ENCODE measurements around the gene IRF2. TPM values are rescaled to one million over a fixed set of nuclear protein-coding genes. Genes with fewer than 3 reads are reported as not detected.

Gene IRF2
- total and polyA plus RNA-seq, 4 donors, result 16.4 to 65.8 (median 43.1) TPM

DNA sequence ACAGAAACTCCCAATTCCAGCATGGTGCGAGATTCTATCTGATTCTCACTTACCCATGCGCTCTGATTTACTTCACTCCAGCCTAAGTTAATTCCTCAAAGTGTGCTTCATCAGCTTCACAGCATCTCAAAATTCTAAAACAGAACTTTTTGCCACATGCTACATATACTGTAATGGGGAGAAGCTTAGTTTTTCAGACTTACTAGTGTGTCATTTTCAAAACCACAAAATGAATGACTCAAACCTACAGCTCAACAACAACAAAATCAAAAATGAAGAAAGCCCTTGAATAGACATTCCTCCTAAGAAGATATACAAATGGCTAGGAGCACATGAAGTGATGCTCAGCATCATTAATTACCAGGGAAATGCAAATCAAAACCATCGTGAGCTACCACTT, 14.9 kb downstream of the IRF2 start:
- TF ChIP-seq, protein P1, sequence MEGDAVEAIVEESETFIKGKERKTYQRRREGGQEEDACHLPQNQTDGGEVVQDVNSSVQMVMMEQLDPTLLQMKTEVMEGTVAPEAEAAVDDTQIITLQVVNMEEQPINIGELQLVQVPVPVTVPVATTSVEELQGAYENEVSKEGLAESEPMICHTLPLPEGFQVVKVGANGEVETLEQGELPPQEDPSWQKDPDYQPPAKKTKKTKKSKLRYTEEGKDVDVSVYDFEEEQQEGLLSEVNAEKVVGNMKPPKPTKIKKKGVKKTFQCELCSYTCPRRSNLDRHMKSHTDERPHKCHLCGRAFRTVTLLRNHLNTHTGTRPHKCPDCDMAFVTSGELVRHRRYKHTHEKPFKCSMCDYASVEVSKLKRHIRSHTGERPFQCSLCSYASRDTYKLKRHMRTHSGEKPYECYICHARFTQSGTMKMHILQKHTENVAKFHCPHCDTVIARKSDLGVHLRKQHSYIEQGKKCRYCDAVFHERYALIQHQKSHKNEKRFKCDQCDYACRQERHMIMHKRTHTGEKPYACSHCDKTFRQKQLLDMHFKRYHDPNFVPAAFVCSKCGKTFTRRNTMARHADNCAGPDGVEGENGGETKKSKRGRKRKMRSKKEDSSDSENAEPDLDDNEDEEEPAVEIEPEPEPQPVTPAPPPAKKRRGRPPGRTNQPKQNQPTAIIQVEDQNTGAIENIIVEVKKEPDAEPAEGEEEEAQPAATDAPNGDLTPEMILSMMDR (IDR thresholded peaks at IDR 0.05; ENCODE audit: control extremely low read depth, extremely low read depth), result no peak
- WGBS, 2 donors, result 92 to 96% methylated on average over 3 of the region's 3 CpGs
- Histone ChIP-seq H3K4me3 (no peak overlapping the region), H3K4me1 (ENCODE audit: control insufficient read depth in 5 of 5, insufficient read depth in 5 of 5, low read length in 5 of 5) (peaks cover 0 to 30% (median 8%) of the 10 kb centered on the region in 5 donors), H3K9me3 (ENCODE audit: control insufficient read depth in 4 of 4, insufficient read depth in 3 of 4, low read length in 3 of 4) (no peaks in the 10 kb centered on the region), H3K27ac (ENCODE audit: low read depth in 1 of 2, low read length in 1 of 2) (no peak overlapping the region), H3K27me3 (ENCODE audit: control insufficient read depth in 3 of 3, insufficient read depth in 3 of 3, low read length in 2 of 3) (no peaks in the 10 kb centered on the region), H3K9ac (ENCODE audit: insufficient read depth in 1 of 2, low read length in 2 of 2) (no peak overlapping the region), H3K36me3 (ENCODE audit: control insufficient read depth in 4 of 4, insufficient read depth in 4 of 4, low read length in 4 of 4) (peaks cover 0 to 5% (median 3%) of the 10 kb centered on the region in 4 donors)
- no peak for DNase-seq
- no peak for ATAC-seq (ENCODE audit: insufficient read depth, low FRiP score)

DNA sequence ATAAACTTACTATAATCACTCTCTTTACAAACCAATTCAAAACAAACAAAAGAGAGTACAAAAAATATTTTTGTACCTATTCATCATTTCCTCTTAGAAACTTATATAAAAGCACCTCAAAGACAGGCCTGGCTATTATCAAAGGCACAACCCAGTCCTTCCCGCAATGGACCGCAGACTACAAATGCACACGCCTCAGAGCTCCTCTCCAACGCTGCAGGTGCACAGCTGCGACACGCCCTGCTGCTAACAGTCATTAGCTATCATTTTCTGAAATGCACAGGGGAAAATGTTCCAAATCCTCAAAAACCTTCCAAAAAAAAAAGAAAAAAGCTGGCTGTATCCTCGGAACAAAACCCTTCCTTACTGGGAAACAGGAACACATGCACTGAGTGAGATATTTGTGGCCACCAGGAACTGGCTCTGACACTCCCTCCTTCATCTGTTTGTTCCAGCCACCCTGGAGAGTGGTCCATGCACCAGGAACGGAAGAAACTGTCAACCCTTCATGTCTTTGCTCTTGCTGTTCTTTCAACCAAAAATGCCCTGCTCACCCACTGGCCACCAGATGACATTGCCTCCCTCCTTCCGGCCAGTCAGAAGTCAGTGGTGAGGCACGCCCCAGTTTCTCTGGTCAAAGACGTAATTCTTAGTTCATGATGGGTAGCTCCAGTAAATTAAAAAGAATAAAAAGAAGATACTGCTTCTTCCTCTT, 16.7 kb downstream of the IRF2 start:
- Histone ChIP-seq H3K9ac (ENCODE audit: insufficient read depth in 1 of 2, low read length in 2 of 2) (no peak overlapping the region), H3K9me3 (ENCODE audit: control insufficient read depth in 4 of 4, insufficient read depth in 3 of 4, low read length in 3 of 4) (no peaks in the 10 kb centered on the region), H3K36me3 (ENCODE audit: control insufficient read depth in 4 of 4, insufficient read depth in 4 of 4, low read length in 4 of 4) (peaks cover 0 to 5% (median 3%) of the 10 kb centered on the region in 4 donors), H3K4me3 (no peak overlapping the region), H3K4me1 (ENCODE audit: control insufficient read depth in 5 of 5, insufficient read depth in 5 of 5, low read length in 5 of 5) (peaks cover 6 to 36% (median 20%) of the 10 kb centered on the region in 5 donors), H3K27me3 (ENCODE audit: control insufficient read depth in 3 of 3, insufficient read depth in 3 of 3, low read length in 2 of 3) (no peaks in the 10 kb centered on the region), H3K27ac (ENCODE audit: low read depth in 1 of 2, low read length in 1 of 2) (no peak overlapping the region)
- DNase-seq, result no peak
- no peak for ATAC-seq (ENCODE audit: insufficient read depth, low FRiP score)
- TF ChIP-seq, protein P1 (IDR thresholded peaks at IDR 0.05; ENCODE audit: control extremely low read depth, extremely low read depth), result no peak
- WGBS, 2 donors, result 79 to 86% methylated on average over 11 of the region's 11 CpGs

DNA sequence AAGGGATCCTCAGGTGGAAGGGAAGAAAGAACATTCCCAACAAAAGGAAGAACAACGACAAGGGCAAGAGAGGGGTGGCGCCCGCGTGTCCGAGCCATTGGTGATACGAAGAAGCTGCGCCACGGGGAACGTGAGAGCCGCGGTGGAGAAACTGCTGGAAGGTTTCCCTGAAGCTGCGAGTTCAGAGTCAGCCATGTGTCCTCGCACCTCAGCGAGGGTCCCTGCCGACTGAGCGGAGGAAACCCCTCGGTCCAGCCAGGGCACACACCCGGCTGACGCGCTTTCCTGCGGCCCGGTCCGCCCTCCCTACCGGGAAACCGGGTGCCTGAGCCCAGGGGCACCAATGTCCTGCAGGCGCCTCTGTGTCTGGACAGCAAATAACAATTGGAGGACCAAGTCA, 18.0 kb downstream of the IRF2 start:
- no peak overlapping the region for H3K4me3 ChIP-seq
- TF ChIP-seq, protein P1 (IDR thresholded peaks at IDR 0.05; ENCODE audit: control extremely low read depth, extremely low read depth), result no peak
- no peaks in the 10 kb centered on the region for H3K27me3 ChIP-seq (ENCODE audit: control insufficient read depth in 3 of 3, insufficient read depth in 3 of 3, low read length in 2 of 3)
- no peak for ATAC-seq (ENCODE audit: insufficient read depth, low FRiP score)
- WGBS, 2 donors, result 97% methylated on average over 26 of the region's 26 CpGs
- H3K9me3 ChIP-seq (ENCODE audit: control insufficient read depth in 4 of 4, insufficient read depth in 3 of 4, low read length in 3 of 4), result no peaks in the 10 kb centered on the region
- no peak overlapping the region for H3K27ac ChIP-seq (ENCODE audit: low read depth in 1 of 2, low read length in 1 of 2)
- H3K36me3 ChIP-seq (ENCODE audit: control insufficient read depth in 4 of 4, insufficient read depth in 4 of 4, low read length in 4 of 4), result peaks cover 0 to 5% (median 3%) of the 10 kb centered on the region in 4 donors
- peaks cover 6 to 36% (median 23%) of the 10 kb centered on the region in 5 donors for H3K4me1 ChIP-seq (ENCODE audit: control insufficient read depth in 5 of 5, insufficient read depth in 5 of 5, low read length in 5 of 5)
- H3K9ac ChIP-seq (ENCODE audit: insufficient read depth in 1 of 2, low read length in 2 of 2), result no peak overlapping the region
- DNase-seq, result no peak
